ENCODE data around the gene CDKN2A. TPM values are rescaled to one million over a fixed set of nuclear protein-coding genes. Genes with fewer than 3 reads are reported as not detected.

CDKN2A gene
- total and polyA plus RNA-seq, 2 donors (not counting 3 experiments of a cell fraction or from before 2014, with no cell fraction given): 8.5 to 10.7 TPM

DNA sequence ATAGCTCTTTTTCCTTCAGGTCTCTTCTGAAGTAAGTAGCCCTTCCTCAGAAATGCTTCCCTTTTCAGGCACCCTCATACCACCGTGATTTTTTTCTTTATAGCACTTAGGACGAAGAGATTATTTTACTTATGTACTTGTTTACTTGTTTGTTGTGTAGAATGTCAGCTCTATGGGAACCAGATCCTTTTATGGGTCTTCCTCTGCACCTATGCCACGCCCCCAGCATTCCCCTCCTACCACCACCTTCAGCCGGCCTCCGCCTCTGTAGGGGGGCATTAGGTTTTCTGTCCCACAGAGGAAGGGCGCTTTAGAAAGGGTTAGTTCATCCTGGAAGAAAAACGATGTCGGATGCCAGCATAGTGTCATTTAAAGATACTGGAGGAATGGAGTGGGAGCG, 2.2 kb upstream of the CDKN2A start:
- no peaks in the 10 kb centered on the region for H4K20me1 ChIP-seq (replicated peaks; ENCODE audit: control insufficient read depth, extremely low read depth, insufficient read depth, low read length)
- no peak overlapping the region for H3K4me3 ChIP-seq (replicated peaks in 1 of 3; ENCODE audit: insufficient read depth in 1 of 3, low read depth in 1 of 3, low read length in 3 of 3)
- TF ChIP-seq POLR2AphosphoS5 (IDR thresholded peaks at IDR 0.05; ENCODE audit: insufficient read depth, low read depth, low read length): no peak
- TF ChIP-seq MAX (IDR thresholded peaks at IDR 0.05; ENCODE audit: insufficient read depth, insufficient read length): no peak
- TF ChIP-seq EZH2 (IDR thresholded peaks at IDR 0.05; ENCODE audit: borderline replicate concordance, low read depth, low read length, severe bottlenecking): no peak
- no peak for TF ChIP-seq CTCF (IDR thresholded peaks at IDR 0.05; ENCODE audit: extremely low read depth in 1 of 2, insufficient read depth in 1 of 2, low read depth in 1 of 2, low read length in 2 of 2)
- no peak for TF ChIP-seq FOS (IDR thresholded peaks at IDR 0.05; ENCODE audit: borderline replicate concordance, insufficient read depth, low read length)
- no peak for TF ChIP-seq JUN (IDR thresholded peaks at IDR 0.05; ENCODE audit: borderline replicate concordance, insufficient read depth, insufficient read length, low read depth)
- no peak for TF ChIP-seq MYC (IDR thresholded peaks at IDR 0.05; ENCODE audit: low read depth, low read length)
- no peak for TF ChIP-seq POLR2A (IDR thresholded peaks at IDR 0.05; ENCODE audit: low read depth, low read length)
- no peak for TF ChIP-seq GATA2 (IDR thresholded peaks at IDR 0.05; ENCODE audit: insufficient read depth, insufficient read length, low read depth, low read length)
- ChIA-PET CTCF (interaction anchor here (4.7 kb wide), 1 partner anchor 11 kb away, joined by 68 read pairs; the partner anchor contains the start of gene CDKN2B), POLR2A (no interaction called here)
- H3K9me1 ChIP-seq (replicated peaks; ENCODE audit: control insufficient read depth, extremely low read depth, insufficient read depth, low read length): no peaks in the 10 kb centered on the region
- H3K36me3 ChIP-seq (ENCODE audit: control insufficient read depth in 2 of 2, extremely low read depth in 1 of 2, insufficient read depth in 2 of 2, low read length in 2 of 2): no peaks in the 10 kb centered on the region
- peaks cover 2 to 5% of the 10 kb centered on the region in 2 experiments for H3K27me3 ChIP-seq (ENCODE audit: control insufficient read depth in 2 of 2, insufficient read depth in 2 of 2, low read length in 2 of 2)
- FAIRE-seq (peak; percentile 55), DNase-seq (ENCODE audit: low read depth, low spot score) (no peak)
- peaks cover 7% of the 10 kb centered on the region for H3K4me1 ChIP-seq (ENCODE audit: control insufficient read depth, extremely low read depth, insufficient read depth, low read length)
- no peak overlapping the region for H3K9ac ChIP-seq (replicated peaks; ENCODE audit: extremely low read depth, insufficient read depth, low read length)
- no peaks in the 10 kb centered on the region for H3K9me3 ChIP-seq (replicated peaks; ENCODE audit: control insufficient read depth, insufficient read depth, low read length)
- no peaks in the 10 kb centered on the region for H3K79me2 ChIP-seq (ENCODE audit: control insufficient read depth, insufficient read depth, low read length)
- BruUV-seq (replicated peaks): no TSS peak
- H2AFZ ChIP-seq (ENCODE audit: low read depth, low read length): no peak overlapping the region
- dilution Hi-C loops (cut with MboI; ENCODE audit: extremely low pct_ligation_motif_present, low sequenced_read_pairs) (no loop called here), intact Hi-C loops (cut with micrococcal nuclease) (no loop called here)
- no peak overlapping the region for H3K27ac ChIP-seq (ENCODE audit: insufficient read depth, low read depth, low read length)
- no peak overlapping the region for H3K4me2 ChIP-seq (ENCODE audit: insufficient read depth, low read length)

Measured in endothelial cell of umbilical vein (primary cell).